SW 1271 (cell line): ENCODE results near the gene DAPK2.

Experiments
- DNase-seq, 2 experiments: peaks; one replicate each; lab custom pipeline; 2025; lab: John Stamatoyannopoulos, UW

The DAPK2 gene

GRCh38 chr15:63893866-63894661 is 152.2 kb downstream of the DAPK2 start:
- DNase-seq, result no peak

GRCh38 chr15:63892794-63893441 is 153.4 kb downstream of the DAPK2 start:
- no peak for DNase-seq

- no peak for DNase-seq
Observed at GRCh38 chr15:63891768-63892133, 154.5 kb downstream of the DAPK2 start.

GRCh38 chr15:63891079-63891767 is 155.1 kb downstream of the DAPK2 start:
- DNase-seq, result peak; percentile 42 to 79

GRCh38 chr15:63890617-63891016 is 155.7 kb downstream of the DAPK2 start:
- no peak for DNase-seq

- no peak for DNase-seq
Observed at GRCh38 chr15:63889831-63890230, 156.5 kb downstream of the DAPK2 start.

GRCh38 chr15:63888823-63889222 is 157.5 kb downstream of the DAPK2 start:
- DNase-seq, result no peak

- no peak for DNase-seq
Observed at GRCh38 chr15:63888146-63888545, 158.1 kb downstream of the DAPK2 start.

GRCh38 chr15:63887630-63888029 is 158.7 kb downstream of the DAPK2 start:
- DNase-seq, result no peak

GRCh38 chr15:63884953-63885352 is 161.3 kb downstream of the DAPK2 start:
- DNase-seq, result no peak

- no peak for DNase-seq
Observed at GRCh38 chr15:63881431-63881830, 164.9 kb downstream of the DAPK2 start.

- no peak for DNase-seq
Observed at GRCh38 chr15:63880744-63881143, 165.5 kb downstream of the DAPK2 start.

- no peak for DNase-seq
Observed at GRCh38 chr15:63879995-63880394, 166.3 kb downstream of the DAPK2 start.

- DNase-seq, result no peak
Observed at GRCh38 chr15:63879211-63879610, 167.1 kb downstream of the DAPK2 start.

GRCh38 chr15:63877713-63878271 is 168.5 kb downstream of the DAPK2 start:
- DNase-seq, result no peak

- no peak for DNase-seq
Observed at GRCh38 chr15:63876085-63876662, 170.1 kb downstream of the DAPK2 start.

- no peak for DNase-seq
Observed at GRCh38 chr15:63874616-63875015, 171.7 kb downstream of the DAPK2 start.

GRCh38 chr15:63872759-63873510 is 173.3 kb downstream of the DAPK2 start:
- peak in 1 of 2 experiments; percentile 16 for DNase-seq

- no peak for DNase-seq
Observed at GRCh38 chr15:63870487-63871209, 175.6 kb downstream of the DAPK2 start.

- DNase-seq, result no peak
Observed at GRCh38 chr15:63870043-63870394, 176.3 kb downstream of the DAPK2 start.
